CD4-positive, CD25-positive, alpha-beta regulatory T cell (primary cell): ENCODE results near the gene CFHR4. TPM values are rescaled to one million over a fixed set of nuclear protein-coding genes. Genes with fewer than 3 reads are reported as not detected.
"Not testable (repeated sequence)": the region's sequence is repeated elsewhere in the genome, so short reads cannot be mapped to it uniquely, and the experiment has no call there.

Experiments
- ATAC-seq, 2 donors: fragments of 150-1000 bp; cut with Tn5 transposase; one replicate each; pipeline ENCODE4 v1.10.0; 2021; ENCODE audit warnings: low read depth in 2 of 2, moderate number of reproducible peaks in 2 of 2, moderate library complexity in 1 of 2
- DNase-seq, 3 donors: peaks; one replicate each; pipeline versions ENCODE4 v3.0.0 to v3.0.0-alpha.2; 2012 to 2022; ENCODE audit warnings: mixed read lengths in 1 of 3
- H3K27ac ChIP-seq: one replicate; pipeline ENCODE4 v1.7.0; 2013; ENCODE audit warnings: mild to moderate bottlenecking, low read length; ENCODE audit not compliant: insufficient read depth, poor library complexity, severe bottlenecking
- H3K27me3 ChIP-seq: one replicate; pipeline ENCODE4 v1.7.0; 2013; ENCODE audit warnings: low read length; ENCODE audit not compliant: control insufficient read depth, insufficient read depth
- H3K36me3 ChIP-seq: one replicate; pipeline ENCODE4 v1.7.0; 2013; ENCODE audit warnings: mild to moderate bottlenecking, low read length, moderate library complexity; ENCODE audit not compliant: control insufficient read depth, insufficient read depth
- H3K4me1 ChIP-seq: 2 replicates; pipeline ENCODE4 v1.7.0; 2013; ENCODE audit warnings: mild to moderate bottlenecking, low read length; ENCODE audit not compliant: insufficient read depth, control insufficient read depth, poor library complexity, severe bottlenecking
- H3K4me3 ChIP-seq: one replicate; pipeline ENCODE4 v1.7.0; 2013; ENCODE audit warnings: low read depth, mild to moderate bottlenecking, low read length, moderate library complexity
- H3K9me3 ChIP-seq, 2 experiments: 1 replicate in 1 of 2; 2 replicates in 1 of 2; pipeline ENCODE4 v1.7.0; 2013; ENCODE audit warnings: low read length in 2 of 2, mild to moderate bottlenecking in 1 of 2, moderate library complexity in 1 of 2; ENCODE audit not compliant: control insufficient read depth in 2 of 2
- H3K27ac Mint-ChIP-seq, 3 donors: one replicate each; pipeline ENCODE4 v1.8.0; 2020 to 2022; ENCODE audit warnings: mild to moderate bottlenecking in 3 of 3, mixed read lengths in 3 of 3, moderate library complexity in 2 of 3
- H3K27me3 Mint-ChIP-seq: one replicate; pipeline ENCODE4 v1.8.0; 2022; ENCODE audit warnings: mild to moderate bottlenecking, mixed read lengths
- H3K36me3 Mint-ChIP-seq: one replicate; pipeline ENCODE4 v1.8.0; 2020; ENCODE audit warnings: mixed read lengths
- H3K4me1 Mint-ChIP-seq, 4 donors: one replicate each; pipeline ENCODE4 v1.8.0; 2020 to 2022; ENCODE audit warnings: mixed read lengths in 4 of 4, mild to moderate bottlenecking in 1 of 4
- H3K4me3 Mint-ChIP-seq, 4 donors: one replicate each; pipeline ENCODE4 v1.8.0; 2020 to 2022; ENCODE audit warnings: mild to moderate bottlenecking in 4 of 4, mixed read lengths in 4 of 4, moderate library complexity in 3 of 4
- H3K9me3 Mint-ChIP-seq, 7 donors: one replicate each; pipeline ENCODE4 v1.8.0; 2020 to 2022; ENCODE audit warnings: mixed read lengths in 7 of 7, mild to moderate bottlenecking in 3 of 7, moderate library complexity in 2 of 7
- polyA plus RNA-seq, 4 donors: library from polyadenylated mRNA; unstranded; fragments of 300-500 nt; fragmentation: Illumina TruSeq; gene quantifications; one replicate each; pipeline ENCODE4 v1.2.3, GENCODE V29; 2021
- total RNA-seq: library from RNA; stranded (reverse); gene quantifications from one replicate; pipeline ENCODE4 v1.2.3, GENCODE V29; 2022

CFHR4 gene
- total RNA-seq (not detected), polyA plus RNA-seq (not detected)

DNA sequence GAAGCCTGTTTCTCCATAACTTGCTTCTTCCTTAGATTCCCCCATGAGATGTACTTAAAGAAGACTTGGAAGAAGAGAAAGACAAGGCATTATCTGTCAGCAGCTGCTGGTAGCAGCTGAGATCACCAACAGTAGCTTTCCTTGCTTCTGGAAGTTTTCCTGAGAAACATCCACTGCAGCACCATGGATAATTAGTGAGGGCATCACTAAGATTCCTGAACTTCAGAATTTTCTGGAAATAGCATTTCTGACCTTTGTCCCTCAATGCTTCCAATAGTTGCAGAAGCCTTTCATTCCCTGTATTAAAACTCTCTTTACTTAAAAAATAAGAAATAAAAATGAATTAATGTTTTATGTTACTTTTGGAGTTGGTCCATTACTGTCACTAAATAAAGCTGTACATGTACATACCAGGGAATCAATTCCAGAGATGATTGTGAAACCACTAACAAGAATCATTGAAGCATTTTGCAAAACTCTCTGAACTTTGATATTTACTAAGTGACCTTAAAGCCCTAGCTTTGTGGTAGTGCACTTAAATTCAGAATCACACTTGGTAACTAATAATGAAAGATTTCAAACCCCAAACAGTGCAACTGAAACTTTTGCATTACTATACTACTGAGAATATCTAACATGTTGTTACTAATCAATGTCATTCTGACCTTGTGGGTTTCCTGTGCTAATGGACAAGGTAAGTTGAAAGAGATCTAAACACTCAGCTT, at the start of gene CFHR4:
Gene CFHR4, plus strand, starts transcription at position 538 of the 725 bp plus-strand sequence. Its CDS starts 99 bp downstream, at position 637.
- H3K9me3 Mint-ChIP-seq: peaks cover 0 to 11% (median 0%) of the 10 kb centered on the region in 7 donors
- no peaks in the 10 kb centered on the region for H3K27me3 Mint-ChIP-seq
- H3K36me3 ChIP-seq: no peaks in the 10 kb centered on the region
- H3K4me3 Mint-ChIP-seq: no peak within 1 kb of the TSS
- no peak within 1 kb of the TSS for H3K4me3 ChIP-seq
- DNase-seq (no peak), ATAC-seq (no peak)
- H3K36me3 Mint-ChIP-seq: no peaks in the 10 kb centered on the region
- H3K27ac ChIP-seq: no peak within 1 kb of the TSS
- no peaks in the 10 kb centered on the region for H3K4me1 Mint-ChIP-seq
- no peaks in the 10 kb centered on the region for H3K4me1 ChIP-seq
- H3K9me3 ChIP-seq: no peaks in the 10 kb centered on the region
- H3K27ac Mint-ChIP-seq: no peak within 1 kb of the TSS
- no peaks in the 10 kb centered on the region for H3K27me3 ChIP-seq

DNA sequence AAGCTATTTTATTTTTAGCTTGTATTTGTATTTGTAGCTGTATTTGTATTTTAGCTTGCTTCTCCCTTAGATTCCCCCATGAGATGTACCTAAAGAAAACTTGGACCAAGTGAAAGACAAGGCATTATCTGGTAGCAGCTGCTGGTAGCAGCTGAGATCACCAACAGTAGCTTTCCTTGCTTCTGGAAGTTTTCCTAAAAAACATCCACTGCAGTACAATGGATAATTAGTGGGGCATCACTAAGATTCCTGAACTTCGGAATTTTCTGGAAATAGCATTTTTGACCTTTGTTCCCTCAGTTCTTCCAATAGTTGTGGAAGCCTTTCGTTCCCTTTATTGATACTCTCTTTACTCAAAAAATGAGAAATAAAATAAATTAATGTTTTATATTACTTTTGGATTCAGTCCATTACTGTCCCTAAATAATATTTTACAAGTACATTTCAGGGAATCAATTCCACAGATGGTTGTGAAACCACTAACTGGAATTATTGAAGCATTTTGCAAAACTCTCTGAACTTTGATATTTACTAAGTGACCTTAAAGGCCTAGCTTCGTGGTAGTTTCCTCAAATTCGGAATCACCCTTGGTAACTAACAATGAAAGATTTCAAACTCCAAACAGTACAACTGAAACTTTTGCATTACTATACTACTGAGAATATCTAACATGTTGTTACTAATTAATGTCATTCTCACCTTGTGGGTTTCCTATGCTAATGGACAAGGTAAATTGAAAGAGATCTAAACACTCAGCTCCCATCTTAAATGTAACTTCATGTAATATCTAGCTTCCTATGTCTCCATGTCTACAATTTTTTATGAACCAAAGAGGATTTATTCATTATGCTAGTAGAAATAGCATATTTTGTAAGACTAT, 38.0 kb upstream of the CFHR4 start:
- not testable (repeated sequence) for H3K27ac ChIP-seq, H3K4me1 ChIP-seq, DNase-seq, H3K27ac Mint-ChIP-seq, H3K27me3 Mint-ChIP-seq, H3K9me3 Mint-ChIP-seq, H3K4me3 Mint-ChIP-seq, ATAC-seq, H3K36me3 ChIP-seq, H3K27me3 ChIP-seq, H3K36me3 Mint-ChIP-seq, H3K4me3 ChIP-seq, H3K4me1 Mint-ChIP-seq, H3K9me3 ChIP-seq

DNA sequence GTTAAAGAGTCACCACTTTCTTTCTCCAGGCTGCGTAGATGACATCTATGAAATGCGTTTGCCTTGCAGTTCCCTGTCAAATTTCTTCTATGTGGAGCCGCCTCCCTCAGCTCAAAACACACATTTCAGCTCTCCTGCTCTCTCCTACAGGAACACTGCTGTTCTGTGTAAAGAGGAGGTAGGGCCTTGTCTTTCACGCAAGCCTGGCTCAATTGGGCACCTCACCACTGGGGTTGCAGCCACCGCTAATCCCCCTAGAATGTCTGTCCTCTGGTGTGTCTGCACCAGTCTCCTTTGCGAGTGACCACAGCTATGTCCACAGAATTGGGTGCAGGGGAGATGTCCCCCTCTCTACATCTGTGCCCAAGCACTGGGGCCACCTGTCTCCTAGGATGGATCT, 31.8 kb upstream of the CFHR4 start:
- H3K36me3 Mint-ChIP-seq: no peaks in the 10 kb centered on the region
- H3K9me3 ChIP-seq: no peaks in the 10 kb centered on the region
- peak in 1 of 2 donors; percentile 24 for ATAC-seq
- H3K4me3 ChIP-seq: no peak overlapping the region
- H3K4me1 Mint-ChIP-seq: no peaks in the 10 kb centered on the region
- H3K27ac Mint-ChIP-seq: no peak overlapping the region
- no peak overlapping the region for H3K4me3 Mint-ChIP-seq
- no peaks in the 10 kb centered on the region for H3K27me3 Mint-ChIP-seq
- H3K27ac ChIP-seq: no peak overlapping the region
- H3K27me3 ChIP-seq: no peaks in the 10 kb centered on the region
- no peak for DNase-seq
- H3K9me3 Mint-ChIP-seq: peaks cover 0 to 1% (median 0%) of the 10 kb centered on the region in 7 donors
- no peaks in the 10 kb centered on the region for H3K36me3 ChIP-seq
- H3K4me1 ChIP-seq: no peaks in the 10 kb centered on the region

DNA sequence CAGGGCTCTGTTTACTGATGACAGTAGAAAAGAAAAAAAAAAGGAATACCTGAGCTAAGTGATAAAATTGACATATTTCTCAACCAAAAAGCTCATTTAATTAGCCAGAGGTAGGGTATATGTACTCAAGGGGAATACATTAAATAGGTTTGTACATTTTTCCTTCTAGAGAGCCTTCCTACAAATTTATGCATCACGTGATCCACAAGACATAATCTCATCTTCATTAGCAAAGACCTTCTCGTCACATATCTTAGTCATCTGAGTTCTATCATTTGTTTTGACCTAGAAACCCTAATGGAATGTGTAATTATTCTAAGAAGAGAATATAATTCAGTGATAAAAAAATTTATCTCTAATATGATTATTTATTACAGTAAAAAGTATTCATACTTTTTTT, 30.7 kb upstream of the CFHR4 start:
- H3K9me3 ChIP-seq: no peaks in the 10 kb centered on the region
- peak overlapping the region in 1 of 3 donors; percentile 32 for H3K27ac Mint-ChIP-seq
- H3K36me3 ChIP-seq: no peaks in the 10 kb centered on the region
- H3K36me3 Mint-ChIP-seq: no peaks in the 10 kb centered on the region
- H3K27me3 ChIP-seq: no peaks in the 10 kb centered on the region
- ATAC-seq (no peak), DNase-seq (no peak)
- no peaks in the 10 kb centered on the region for H3K4me1 ChIP-seq
- no peak overlapping the region for H3K4me3 Mint-ChIP-seq
- H3K4me3 ChIP-seq: no peak overlapping the region
- H3K27me3 Mint-ChIP-seq: peaks cover 3% of the 10 kb centered on the region
- no peak overlapping the region for H3K27ac ChIP-seq
- no peaks in the 10 kb centered on the region for H3K4me1 Mint-ChIP-seq
- H3K9me3 Mint-ChIP-seq: peaks cover 0 to 1% (median 0%) of the 10 kb centered on the region in 7 donors

DNA sequence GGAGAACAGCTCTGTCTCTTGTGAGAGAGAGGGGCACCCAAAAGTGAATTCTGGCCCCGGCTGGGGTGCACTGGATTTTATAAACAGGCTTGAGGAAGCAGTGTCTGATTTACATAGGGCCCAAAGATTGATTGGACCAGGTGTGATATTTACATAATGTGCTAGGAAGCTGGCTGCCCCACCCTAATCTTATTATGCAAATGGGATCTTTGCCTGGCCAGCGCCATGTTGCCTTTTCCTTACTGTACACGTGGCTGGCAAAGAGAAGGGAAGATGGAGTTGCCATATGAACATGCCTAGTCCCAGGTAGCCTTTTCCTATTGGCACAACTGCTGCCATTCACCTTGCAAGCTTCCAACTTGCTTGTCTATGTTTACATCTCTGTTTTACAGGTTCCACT, 29.0 kb upstream of the CFHR4 start:
- H3K4me1 ChIP-seq: no peaks in the 10 kb centered on the region
- no peaks in the 10 kb centered on the region for H3K4me1 Mint-ChIP-seq
- H3K27ac Mint-ChIP-seq: no peak overlapping the region
- peaks cover 7% of the 10 kb centered on the region for H3K27me3 Mint-ChIP-seq
- no peaks in the 10 kb centered on the region for H3K36me3 ChIP-seq
- no peak overlapping the region for H3K4me3 ChIP-seq
- DNase-seq (no peak), ATAC-seq (no peak)
- H3K36me3 Mint-ChIP-seq: no peaks in the 10 kb centered on the region
- peaks cover 0 to 3% (median 0%) of the 10 kb centered on the region in 7 donors for H3K9me3 Mint-ChIP-seq
- H3K4me3 Mint-ChIP-seq: no peak overlapping the region
- H3K27me3 ChIP-seq: no peaks in the 10 kb centered on the region
- H3K9me3 ChIP-seq: no peaks in the 10 kb centered on the region
- H3K27ac ChIP-seq: no peak overlapping the region

DNA sequence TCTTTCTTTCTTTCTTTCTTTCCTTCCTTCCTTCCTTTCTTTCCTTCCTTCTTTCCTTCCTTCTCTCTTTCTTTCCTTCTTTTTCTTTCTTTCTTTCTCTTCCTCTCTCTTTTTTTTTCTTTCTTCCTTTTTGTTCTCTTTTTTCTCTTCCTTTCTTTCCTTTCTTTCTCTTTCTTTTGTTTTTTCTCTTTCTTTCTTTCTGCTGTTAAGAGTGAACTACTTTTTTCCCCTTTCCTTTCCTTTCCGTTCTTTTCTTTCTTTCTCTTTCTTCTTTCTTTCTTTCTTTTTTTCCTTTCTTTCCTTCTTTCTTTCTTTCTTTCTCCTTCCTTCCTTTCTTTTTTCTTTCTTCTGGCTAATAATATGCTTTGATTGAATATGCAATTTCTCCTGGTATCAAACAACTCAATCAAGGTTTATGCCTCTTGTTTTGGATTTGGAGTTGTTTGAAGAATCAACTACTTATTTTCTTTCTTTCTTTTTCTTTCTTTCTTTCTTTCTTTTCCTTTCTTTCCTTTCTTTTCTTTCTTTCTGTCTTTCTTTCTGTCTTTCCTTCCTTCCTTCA, 27.4 kb upstream of the CFHR4 start:
- no peaks in the 10 kb centered on the region for H3K4me1 ChIP-seq
- no peaks in the 10 kb centered on the region for H3K9me3 ChIP-seq
- no peaks in the 10 kb centered on the region for H3K27me3 ChIP-seq
- peaks cover 0 to 3% (median 2%) of the 10 kb centered on the region in 7 donors for H3K9me3 Mint-ChIP-seq
- H3K36me3 Mint-ChIP-seq: no peaks in the 10 kb centered on the region
- no peak overlapping the region for H3K27ac Mint-ChIP-seq
- ATAC-seq (no peak), DNase-seq (no peak)
- H3K36me3 ChIP-seq: no peaks in the 10 kb centered on the region
- peaks cover 7% of the 10 kb centered on the region for H3K27me3 Mint-ChIP-seq
- no peak overlapping the region for H3K4me3 Mint-ChIP-seq
- H3K4me3 ChIP-seq: no peak overlapping the region
- H3K27ac ChIP-seq: no peak overlapping the region
- no peaks in the 10 kb centered on the region for H3K4me1 Mint-ChIP-seq

DNA sequence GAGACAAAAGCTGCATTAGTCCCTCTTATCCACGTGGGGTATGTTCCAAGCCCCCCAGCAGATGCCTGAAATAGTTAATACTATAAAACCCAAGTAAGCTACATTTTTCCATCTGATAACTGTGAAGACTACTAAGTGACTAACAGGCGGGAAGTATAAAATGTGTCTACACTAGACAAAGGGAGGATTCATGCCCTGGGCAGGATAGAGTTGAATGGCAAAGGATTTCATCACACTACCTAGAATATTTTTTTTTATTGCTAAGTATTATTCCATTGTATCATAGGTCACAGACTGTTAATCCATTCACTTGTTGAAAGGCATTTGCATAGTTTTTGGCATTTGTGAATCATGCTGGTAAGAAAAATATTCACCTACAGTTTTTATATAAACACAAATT, 26.4 kb upstream of the CFHR4 start:
- ATAC-seq: no peak
- Mint-ChIP-seq H3K4me1 (no peaks in the 10 kb centered on the region), H3K9me3 (peaks cover 0 to 5% (median 3%) of the 10 kb centered on the region in 7 donors)

More for the DNA sequence above, 26.4 kb upstream of the CFHR4 start:
- Mint-ChIP-seq H3K36me3 (no peaks in the 10 kb centered on the region), H3K4me3 (no peak overlapping the region), H3K27me3 (peaks cover 10% of the 10 kb centered on the region), H3K27ac (no peak overlapping the region)
- Histone ChIP-seq H3K27ac (no peak overlapping the region), H3K27me3 (no peaks in the 10 kb centered on the region), H3K4me3 (no peak overlapping the region), H3K4me1 (no peaks in the 10 kb centered on the region), H3K36me3 (no peaks in the 10 kb centered on the region), H3K9me3 (no peaks in the 10 kb centered on the region)
- DNase-seq: no peak
